ENCODE data around the gene RAMP2. TPM values are rescaled to one million over a fixed set of nuclear protein-coding genes. Genes with fewer than 3 reads are reported as not detected.
"Not testable (repeated sequence)": the region's sequence is repeated elsewhere in the genome, so short reads cannot be mapped to it uniquely, and the experiment has no call there.

Gene RAMP2
- total and polyA plus RNA-seq, 2 experiments from 2014 or later, result 2.4 to 3.7 TPM

GRCh38 chr17:42740699-42741098 lies 20.3 kb upstream of the RAMP2 start:
- no peak overlapping the region for H3K9ac ChIP-seq
- H3K9me3 ChIP-seq (ENCODE audit: low read depth), result no peaks in the 10 kb centered on the region
- in situ Hi-C loops (cut with MboI), result loop anchor here (25.0 kb wide), 1 partner anchor 197 kb away; no protein-coding TSS in a partner anchor
- no peak for DNase-seq
- H2AFZ ChIP-seq, result no peak overlapping the region
- no peaks in the 10 kb centered on the region for H3K27me3 ChIP-seq (replicated peaks; ENCODE audit: insufficient read depth)
- TF ChIP-seq EZH2phosphoT487 (IDR thresholded peaks at IDR 0.05; ENCODE audit: insufficient read depth, low read depth) (no peak), EZH2 (IDR thresholded peaks at IDR 0.05; ENCODE audit: insufficient read depth, poor library complexity, severe bottlenecking) (no peak)
- 55 to 63% methylated on average over 1 of the region's 1 CpG for WGBS, 2 experiments (ENCODE audit: low coverage in 1 of 2, low lambda C conversion rate in 2 of 2, missing lambda C conversion rate in 2 of 2)
- H3K9me2 ChIP-seq (ENCODE audit: insufficient read depth), result no peaks in the 10 kb centered on the region
- no peaks in the 10 kb centered on the region for H3K36me3 ChIP-seq (ENCODE audit: low read depth)
- no peak overlapping the region for H3K4me3 ChIP-seq
- no peaks in the 10 kb centered on the region for H4K20me1 ChIP-seq (ENCODE audit: insufficient read depth)
- H3K4me1 ChIP-seq (ENCODE audit: insufficient read depth), result peaks cover 8% of the 10 kb centered on the region
- no peaks in the 10 kb centered on the region for H3F3A ChIP-seq (ENCODE audit: insufficient read depth)
- H3K79me2 ChIP-seq (ENCODE audit: insufficient read depth), result peaks cover 87% of the 10 kb centered on the region
- H3K4me2 ChIP-seq (ENCODE audit: unreplicated experiment), result no peak overlapping the region
- H3K27ac ChIP-seq, result no peak overlapping the region

- 95% methylated on average over 11 of the region's 11 CpGs for WGBS, 2 experiments (ENCODE audit: low coverage in 1 of 2, low lambda C conversion rate in 2 of 2, missing lambda C conversion rate in 2 of 2)
- not testable (repeated sequence) for H3K4me2 ChIP-seq (ENCODE audit: unreplicated experiment); H2AFZ ChIP-seq; H3K9me3 ChIP-seq (ENCODE audit: low read depth); DNase-seq; H3K36me3 ChIP-seq (ENCODE audit: low read depth); H3K4me1 ChIP-seq (ENCODE audit: insufficient read depth); H3F3A ChIP-seq (ENCODE audit: insufficient read depth); H3K27ac ChIP-seq; H4K20me1 ChIP-seq (ENCODE audit: insufficient read depth); H3K9ac ChIP-seq; H3K27me3 ChIP-seq (replicated peaks; ENCODE audit: insufficient read depth); H3K9me2 ChIP-seq (ENCODE audit: insufficient read depth); H3K4me3 ChIP-seq
- peaks cover 65% of the 10 kb centered on the region for H3K79me2 ChIP-seq (ENCODE audit: insufficient read depth)
- in situ Hi-C loops (cut with MboI), result loop anchor here (25.0 kb wide), 1 partner anchor 194 kb away; no protein-coding TSS in a partner anchor
Observed at GRCh38 chr17:42742916-42743315, 18.1 kb upstream of the RAMP2 start.

- peaks cover 58% of the 10 kb centered on the region for H3K79me2 ChIP-seq (ENCODE audit: insufficient read depth)
- peak overlapping the region; percentile 73 for H3K4me2 ChIP-seq (ENCODE audit: unreplicated experiment)
- H3K27ac ChIP-seq, result peak overlapping the region; percentile 60
Observed at GRCh38 chr17:42743595-42744282, 17.3 kb upstream of the RAMP2 start.

GRCh38 chr17:42744283-42744805 lies 16.7 kb upstream of the RAMP2 start:
- H3K9me3 ChIP-seq (ENCODE audit: low read depth), result no peaks in the 10 kb centered on the region
- peak overlapping the region; percentile 60 for H3K27ac ChIP-seq
- no peaks in the 10 kb centered on the region for H3K27me3 ChIP-seq (replicated peaks; ENCODE audit: insufficient read depth)
- peaks cover 8% of the 10 kb centered on the region for H3K4me1 ChIP-seq (ENCODE audit: insufficient read depth)
- 3% methylated on average over 20 to 31 of the region's 32 CpGs for WGBS, 2 experiments (ENCODE audit: low coverage in 1 of 2, low lambda C conversion rate in 2 of 2, missing lambda C conversion rate in 2 of 2)
- H4K20me1 ChIP-seq (ENCODE audit: insufficient read depth), result no peaks in the 10 kb centered on the region
- peaks cover 52% of the 10 kb centered on the region for H3K79me2 ChIP-seq (ENCODE audit: insufficient read depth)
- peak overlapping the region; percentile 73 for H3K4me2 ChIP-seq (ENCODE audit: unreplicated experiment)
- H2AFZ ChIP-seq, result peak overlapping the region; percentile 91
- H3K4me3 ChIP-seq, result peak overlapping the region; percentile 77
- in situ Hi-C loops (cut with MboI), result loop anchor here (25.0 kb wide), 1 partner anchor 193 kb away; no protein-coding TSS in a partner anchor
- H3K9me2 ChIP-seq (ENCODE audit: insufficient read depth), result no peaks in the 10 kb centered on the region
- TF ChIP-seq EZH2 (IDR thresholded peaks at IDR 0.05; ENCODE audit: insufficient read depth, poor library complexity, severe bottlenecking) (no peak), EZH2phosphoT487 (IDR thresholded peaks at IDR 0.05; ENCODE audit: insufficient read depth, low read depth) (no peak)
- peak overlapping the region; percentile 88 for H3K9ac ChIP-seq
- DNase-seq, result peak; percentile 80
- H3F3A ChIP-seq (ENCODE audit: insufficient read depth), result no peaks in the 10 kb centered on the region
- no peaks in the 10 kb centered on the region for H3K36me3 ChIP-seq (ENCODE audit: low read depth)

More at GRCh38 chr17:42743595-42744282, 17.3 kb upstream of the RAMP2 start:
- H3K4me1 ChIP-seq (ENCODE audit: insufficient read depth), result peaks cover 8% of the 10 kb centered on the region
- TF ChIP-seq EZH2phosphoT487 (IDR thresholded peaks at IDR 0.05; ENCODE audit: insufficient read depth, low read depth) (no peak), EZH2 (IDR thresholded peaks at IDR 0.05; ENCODE audit: insufficient read depth, poor library complexity, severe bottlenecking) (no peak)
- in situ Hi-C loops (cut with MboI), result loop anchor here (25.0 kb wide), 1 partner anchor 194 kb away; no protein-coding TSS in a partner anchor
- no peaks in the 10 kb centered on the region for H4K20me1 ChIP-seq (ENCODE audit: insufficient read depth)
- H3K9me2 ChIP-seq (ENCODE audit: insufficient read depth), result no peaks in the 10 kb centered on the region
- peak overlapping the region; percentile 77 for H3K4me3 ChIP-seq
- peak overlapping the region; percentile 88 for H3K9ac ChIP-seq
- WGBS, 2 experiments (ENCODE audit: low coverage in 1 of 2, low lambda C conversion rate in 2 of 2, missing lambda C conversion rate in 2 of 2), result 62 to 63% methylated on average over 10 of the region's 10 CpGs
- H3K36me3 ChIP-seq (ENCODE audit: low read depth), result no peaks in the 10 kb centered on the region
- no peaks in the 10 kb centered on the region for H3K27me3 ChIP-seq (replicated peaks; ENCODE audit: insufficient read depth)
- peak overlapping the region; percentile 91 for H2AFZ ChIP-seq
- no peak for DNase-seq
- H3F3A ChIP-seq (ENCODE audit: insufficient read depth), result no peaks in the 10 kb centered on the region
- no peaks in the 10 kb centered on the region for H3K9me3 ChIP-seq (ENCODE audit: low read depth)
